T-cell (primary cell): ENCODE results near the gene ABCC11. TPM values are rescaled to one million over a fixed set of nuclear protein-coding genes. Genes with fewer than 3 reads are reported as not detected.
A peak's percentile ranks its signal among the peaks of the same experiment; 100 is the strongest.

Experiments
- ATAC-seq, 4 experiments: fragments of 200-7000 bp in 3 of 4; fragments of 150-1000 bp in 1 of 4; cut with Tn5 transposase; replicated peaks in 1 of 4; 1 replicate in 3 of 4; 2 replicates in 1 of 4; pipeline ENCODE4 v1.10.0; 2021; ENCODE audit warnings: moderate library complexity in 3 of 4, mild to moderate bottlenecking in 2 of 4, moderate number of reproducible peaks in 1 of 4
- CTCF ChIA-PET, 2 donors: fragments of 300-600 bp; sonication (Branson Sonifier 250); formaldehyde crosslinking; loops; one replicate each; lab custom pipeline; 2022; ENCODE audit warnings: antibody characterized with exemption in 2 of 2; lab: Charles Lee
- POLR2A ChIA-PET, 2 donors: fragments of 300-600 bp; sonication (Branson Sonifier 250); formaldehyde crosslinking; loops; one replicate each; lab custom pipeline; 2022; ENCODE audit warnings: antibody characterized with exemption in 2 of 2; lab: Charles Lee
- DNase-seq, 35 experiments: peaks; one replicate each; pipeline versions ENCODE4 v3.0.0 to v3.0.0-alpha.2; 2013 to 2023
- H3K27ac ChIP-seq: one replicate; pipeline ENCODE4 v1.5.1; 2013; ENCODE audit warnings: low read length
- H3K27me3 ChIP-seq, 2 experiments: replicated peaks in 1 of 2; 1 replicate in 1 of 2; 2 replicates in 1 of 2; pipeline versions ENCODE4 v1.6.1 to v1.7.0; 2013; ENCODE audit warnings: low read length in 1 of 2, mixed read lengths in 1 of 2; ENCODE audit not compliant: control insufficient read depth in 2 of 2, insufficient read depth in 2 of 2; ENCODE audit errors: extremely low read depth in 1 of 2
- H3K36me3 ChIP-seq, 2 donors: 1 replicate in 1 of 2; 2 replicates in 1 of 2; pipeline versions ENCODE4 v1.6.1 to v1.7.0; 2013; ENCODE audit warnings: low read length in 1 of 2; ENCODE audit not compliant: control insufficient read depth in 2 of 2, insufficient read depth in 1 of 2; ENCODE audit errors: extremely low read depth in 1 of 2
- H3K4me1 ChIP-seq, 2 experiments: 1 replicate in 1 of 2; 2 replicates in 1 of 2; pipeline versions ENCODE4 v1.6.1 to v1.7.0; 2013; ENCODE audit warnings: low read length in 2 of 2, mixed read lengths in 1 of 2; ENCODE audit not compliant: insufficient read depth in 2 of 2, control insufficient read depth in 1 of 2; ENCODE audit errors: extremely low read depth in 1 of 2
- H3K4me3 ChIP-seq, 2 donors: 1 replicate in 1 of 2; 2 replicates in 1 of 2; pipeline versions ENCODE4 v1.5.1 to v1.7.0; 2013; ENCODE audit warnings: mild to moderate bottlenecking in 2 of 2, low read length in 1 of 2, moderate library complexity in 1 of 2; ENCODE audit not compliant: control insufficient read depth in 1 of 2; ENCODE audit errors: extremely low read depth in 1 of 2
- H3K9me3 ChIP-seq: 2 replicates; pipeline ENCODE4 v1.7.0; 2013
- H3K27ac Mint-ChIP-seq, 2 donors: one replicate each; pipeline ENCODE4 v1.8.0; 2020 to 2021; ENCODE audit warnings: mild to moderate bottlenecking in 2 of 2, mixed read lengths in 2 of 2
- H3K27me3 Mint-ChIP-seq, 2 donors: one replicate each; pipeline ENCODE4 v1.8.0; 2021 to 2022; ENCODE audit warnings: mixed read lengths in 2 of 2
- H3K36me3 Mint-ChIP-seq: one replicate; pipeline ENCODE4 v1.8.0; 2021; ENCODE audit warnings: mixed read lengths
- H3K4me1 Mint-ChIP-seq, 3 donors: one replicate each; pipeline ENCODE4 v1.8.0; 2020 to 2022; ENCODE audit warnings: mixed read lengths in 3 of 3, mild to moderate bottlenecking in 1 of 3
- H3K4me3 Mint-ChIP-seq, 3 donors: one replicate each; pipeline ENCODE4 v1.8.0; 2020 to 2022; ENCODE audit warnings: mild to moderate bottlenecking in 3 of 3, mixed read lengths in 3 of 3, moderate library complexity in 3 of 3
- H3K9me3 Mint-ChIP-seq, 3 donors: one replicate each; pipeline ENCODE4 v1.8.0; 2020 to 2022; ENCODE audit warnings: mixed read lengths in 3 of 3
- WGBS: methylation state at CpG from one replicate; pipeline ENCODE4 v1.1.5; 2013; ENCODE audit warnings: missing lambda C conversion rate; ENCODE audit not compliant: insufficient coverage; 5-methylcytosine and 5-hydroxymethylcytosine counted together
- total RNA-seq, 35 experiments: library from RNA in 6 of 35; stranded (reverse) in 6 of 35; fragments of 120-200 nt in 1 of 35; gene quantifications; one replicate each; pipeline versions ENCODE4 v1.2.1 to v1.2.4 and lab custom pipeline; 2013 to 2026

ABCC11 gene
- total RNA-seq, 5 donors from 2014 or later (not counting 1 experiment from before 2014, with no cell fraction given) = 0.07 to 0.29 (median 0.25) TPM; not detected in 2

DNA sequence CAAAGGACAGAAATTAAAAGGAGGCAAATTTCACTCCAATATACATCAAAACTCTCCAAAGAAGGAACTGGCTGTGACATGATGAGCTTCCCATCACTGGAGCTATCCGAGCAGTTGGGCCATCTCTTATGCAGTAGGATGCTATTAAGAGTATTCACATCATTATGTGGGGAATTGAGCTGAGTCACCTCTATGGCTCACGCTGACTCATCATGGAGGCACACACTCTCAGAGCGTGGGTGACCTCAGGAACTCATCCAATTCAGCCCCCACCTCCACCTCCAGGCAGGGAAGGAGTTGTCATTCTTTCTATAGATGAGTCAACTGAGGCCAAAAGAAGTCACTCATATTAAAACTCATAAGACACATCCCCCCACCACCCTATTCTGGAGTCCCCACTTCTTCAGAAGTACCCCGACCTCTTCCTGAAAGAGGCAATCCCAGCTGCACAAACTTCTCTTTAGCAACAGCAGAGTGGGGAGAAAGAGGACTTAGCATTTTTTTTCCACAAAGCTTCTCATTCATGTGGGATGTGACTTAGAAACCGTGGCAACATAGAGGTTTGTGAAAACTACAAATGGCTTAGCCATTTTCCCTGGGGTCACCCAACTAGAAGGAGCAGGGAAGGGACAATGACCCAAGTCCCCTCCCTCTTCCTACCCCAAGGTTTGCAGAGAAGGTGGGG, 124.1 kb downstream of the ABCC11 start:
- no peak overlapping the region for H3K4me3 Mint-ChIP-seq
- no peaks in the 10 kb centered on the region for H3K9me3 ChIP-seq
- no peak overlapping the region for H3K4me3 ChIP-seq
- no peak for DNase-seq
- no CpG with 5 or more reads among the region's 5 CpGs for WGBS
- H3K9me3 Mint-ChIP-seq = no peaks in the 10 kb centered on the region
- peaks cover 0 to 10% of the 10 kb centered on the region in 2 donors for H3K27me3 Mint-ChIP-seq
- no peak overlapping the region for H3K27ac ChIP-seq
- peaks cover 0 to 10% of the 10 kb centered on the region in 2 experiments for H3K27me3 ChIP-seq
- peak in 1 of 4 experiments; percentile 20 for ATAC-seq
- no peaks in the 10 kb centered on the region for H3K4me1 Mint-ChIP-seq
- no peak overlapping the region for H3K27ac Mint-ChIP-seq
- ChIA-PET POLR2A (interaction anchor here in 1 of 2 donors (1.0 kb wide), 1 partner anchor 9 kb away, joined by 3 read pairs; no protein-coding TSS in a partner anchor), CTCF (interaction anchor here in 1 of 2 donors (1.0 kb wide), 1 partner anchor 36 kb away, joined by 3 read pairs; no protein-coding TSS in a partner anchor)
- no peaks in the 10 kb centered on the region for H3K36me3 ChIP-seq
- no peaks in the 10 kb centered on the region for H3K36me3 Mint-ChIP-seq
- no peaks in the 10 kb centered on the region for H3K4me1 ChIP-seq

DNA sequence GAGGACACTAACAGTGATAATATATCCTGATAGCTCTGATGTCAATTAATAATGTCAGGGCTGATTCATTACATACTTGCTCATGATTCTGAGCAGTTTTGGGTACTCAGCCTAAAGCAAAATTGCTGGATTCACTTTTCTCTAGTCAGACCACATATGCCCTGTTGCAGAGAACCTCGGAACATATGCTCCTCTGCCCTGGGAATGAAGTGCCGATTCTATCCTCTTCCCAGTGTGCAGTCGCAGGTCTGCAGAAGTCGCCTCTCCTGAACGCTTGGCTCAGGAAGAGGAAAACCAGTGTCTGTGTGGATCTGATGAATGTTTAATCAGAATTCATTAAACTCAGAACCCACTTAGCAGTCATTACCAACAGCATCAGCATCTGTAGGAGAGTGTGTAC, 126.1 kb downstream of the ABCC11 start:
- CTCF ChIA-PET = interaction anchor here in 1 of 2 donors (0.8 kb wide), 1 partner anchor 988 kb away, joined by 3 read pairs; no protein-coding TSS in a partner anchor
- Histone ChIP-seq H3K9me3 (no peaks in the 10 kb centered on the region), H3K27ac (no peak overlapping the region), H3K4me3 (no peak overlapping the region), H3K36me3 (no peaks in the 10 kb centered on the region), H3K4me1 (no peaks in the 10 kb centered on the region), H3K27me3 (peaks cover 0 to 18% of the 10 kb centered on the region in 2 experiments)
- no peak overlapping the region for H3K27ac Mint-ChIP-seq
- DNase-seq = no peak
- no peaks in the 10 kb centered on the region for H3K9me3 Mint-ChIP-seq
- H3K36me3 Mint-ChIP-seq = no peaks in the 10 kb centered on the region
- H3K4me3 Mint-ChIP-seq = no peak overlapping the region
- POLR2A ChIA-PET = no interaction called here
- no CpG with 5 or more reads among the region's 5 CpGs for WGBS
- no peak for ATAC-seq
- H3K27me3 Mint-ChIP-seq = peaks cover 2 to 10% of the 10 kb centered on the region in 2 donors
- H3K4me1 Mint-ChIP-seq = no peaks in the 10 kb centered on the region

- no peak for ATAC-seq
- H3K36me3 Mint-ChIP-seq = no peaks in the 10 kb centered on the region
- peaks cover 0 to 37% of the 10 kb centered on the region in 2 experiments for H3K27me3 ChIP-seq
- H3K36me3 ChIP-seq = no peaks in the 10 kb centered on the region
- H3K9me3 Mint-ChIP-seq = no peaks in the 10 kb centered on the region
- WGBS = 53% methylated on average over 2 of the region's 2 CpGs
- ChIA-PET POLR2A (no interaction called here), CTCF (no interaction called here)
- H3K4me3 Mint-ChIP-seq = no peak overlapping the region
- no peaks in the 10 kb centered on the region for H3K4me1 Mint-ChIP-seq
- no peaks in the 10 kb centered on the region for H3K9me3 ChIP-seq
- H3K27ac Mint-ChIP-seq = no peak overlapping the region
- peaks cover 5 to 8% of the 10 kb centered on the region in 2 donors for H3K27me3 Mint-ChIP-seq
- DNase-seq = no peak
- no peaks in the 10 kb centered on the region for H3K4me1 ChIP-seq
- no peak overlapping the region for H3K27ac ChIP-seq
- no peak overlapping the region for H3K4me3 ChIP-seq
These were observed 128.5 kb downstream of the ABCC11 start for GRCh38 chr16:48118841-48119240.

DNA sequence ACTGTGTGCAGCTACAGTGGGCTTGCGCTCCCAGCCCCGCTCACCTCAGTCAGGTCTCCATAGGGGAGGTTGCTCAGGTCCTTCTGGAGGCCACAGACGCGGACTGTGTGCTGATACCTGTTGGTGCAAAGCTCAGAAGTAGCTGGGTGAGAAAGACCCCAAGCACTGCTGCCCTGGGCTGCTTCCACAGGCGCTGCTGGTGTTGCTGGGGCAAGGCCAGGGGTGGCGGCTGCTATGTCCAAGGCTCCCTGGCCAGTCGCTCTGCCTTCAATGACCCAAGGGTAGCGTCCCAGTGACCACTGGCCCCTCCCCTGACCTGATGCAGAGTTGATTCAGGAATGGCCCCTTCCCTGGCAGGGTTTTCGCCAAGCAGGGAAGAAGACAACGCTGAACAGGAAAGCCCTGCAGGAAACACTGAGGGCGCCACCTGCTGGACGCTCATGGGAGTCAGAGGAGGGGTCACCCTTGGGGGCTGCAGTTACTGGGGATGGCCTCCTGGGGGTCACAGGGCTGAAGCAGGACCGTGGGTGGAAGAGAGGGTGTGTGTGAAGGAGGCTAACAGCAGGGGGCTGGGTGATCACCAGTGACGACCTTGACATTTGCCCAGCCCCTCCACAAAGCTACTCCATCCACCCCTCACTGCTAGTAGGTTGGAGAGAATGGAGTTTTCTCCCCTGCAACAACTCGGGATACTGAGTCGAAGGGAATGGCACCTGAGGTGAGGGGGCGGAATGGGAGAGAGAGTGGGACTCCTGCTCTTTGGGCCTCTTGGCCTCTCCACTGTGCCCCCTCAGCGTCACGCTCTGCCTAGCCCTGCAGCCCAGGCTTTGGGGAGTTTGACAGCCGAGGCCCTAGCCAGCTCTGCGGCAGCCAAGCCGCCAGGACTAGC, 129.9 kb downstream of the ABCC11 start:
- Histone ChIP-seq H3K4me3 (no peak overlapping the region), H3K36me3 (no peaks in the 10 kb centered on the region), H3K4me1 (no peaks in the 10 kb centered on the region), H3K27me3 (peaks cover 0 to 42% of the 10 kb centered on the region in 2 experiments), H3K27ac (no peak overlapping the region), H3K9me3 (no peaks in the 10 kb centered on the region)
- Mint-ChIP-seq H3K4me1 (no peaks in the 10 kb centered on the region), H3K9me3 (no peaks in the 10 kb centered on the region), H3K36me3 (no peaks in the 10 kb centered on the region), H3K27me3 (peaks cover 5 to 8% of the 10 kb centered on the region in 2 donors), H3K4me3 (no peak overlapping the region), H3K27ac (no peak overlapping the region)
- DNase-seq (peak in 32 of 35 experiments; percentile 5 to 63 (median 34)), ATAC-seq (peak; percentile 35 to 61 (median 42))
- 75% methylated on average over 16 of the region's 22 CpGs for WGBS
- ChIA-PET POLR2A (no interaction called here), CTCF (interaction anchor here (0.7 to 1.0 kb wide), 2 partner anchors 21 to 976 kb away, joined by 3 read pairs; no protein-coding TSS in a partner anchor)

Other genes with a start within 250 kb of the ABCC11 start
- not detected for gene ABCC12, start 91.5 kb downstream of the ABCC11 start, total RNA-seq
- gene LONP2, start 3.2 kb downstream of the ABCC11 start, total RNA-seq = 10 to 100 TPM; 69.9 to 92.9 (median 84.7) TPM
- gene SIAH1, start 137.9 kb upstream of the ABCC11 start, total RNA-seq = 10 to 100 TPM; 13.8 to 41.1 (median 15.0) TPM